ENCODE results near the gene BSDC1. TPM values are rescaled to one million over a fixed set of nuclear protein-coding genes. Genes with fewer than 3 reads are reported as not detected.

BSDC1 gene
- total and polyA plus RNA-seq, 2 of the 13 experiments (the other 11 are each of a cell fraction or from before 2014, with no cell fraction given): 40.3 to 64.2 TPM

DNA sequence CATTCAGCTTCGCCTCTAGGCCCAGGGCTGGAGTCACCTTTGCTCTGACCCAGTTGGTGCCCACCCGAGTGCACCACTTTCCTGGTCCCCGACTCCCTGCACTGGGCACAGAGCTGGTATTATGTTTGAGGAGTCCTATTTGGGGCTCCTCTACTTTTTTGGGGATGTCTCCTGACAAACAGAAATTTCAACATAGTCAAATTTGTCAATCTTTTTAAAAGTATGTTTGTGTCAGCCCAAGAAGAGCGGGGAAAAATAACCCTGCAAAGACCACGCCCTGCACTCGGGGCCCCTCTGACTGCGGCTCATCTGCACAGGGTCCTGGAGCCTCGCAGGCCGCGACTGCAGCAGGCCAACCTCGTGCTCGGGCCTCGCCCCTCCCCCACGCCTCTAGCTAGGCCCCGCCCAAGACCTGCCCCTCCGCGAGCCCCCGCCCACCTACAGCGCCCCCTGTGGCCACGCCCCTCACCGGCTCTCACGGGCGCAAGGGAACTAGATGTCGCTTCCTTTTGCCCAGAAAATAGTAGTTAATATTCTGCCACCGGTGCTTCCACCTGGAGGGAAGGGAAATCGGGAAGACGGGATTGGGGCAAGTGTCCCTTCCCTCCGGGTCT, 43.3 kb downstream of the BSDC1 start (continued):
- TF ChIP-seq PRMT3 (CRISPR knock-in tag; IDR thresholded peaks at IDR 0.05; ENCODE audit: borderline replicate concordance, low read depth): peak; percentile 24; the same call in 1 of the 2 replicates
- TF ChIP-seq, protein P1, sequence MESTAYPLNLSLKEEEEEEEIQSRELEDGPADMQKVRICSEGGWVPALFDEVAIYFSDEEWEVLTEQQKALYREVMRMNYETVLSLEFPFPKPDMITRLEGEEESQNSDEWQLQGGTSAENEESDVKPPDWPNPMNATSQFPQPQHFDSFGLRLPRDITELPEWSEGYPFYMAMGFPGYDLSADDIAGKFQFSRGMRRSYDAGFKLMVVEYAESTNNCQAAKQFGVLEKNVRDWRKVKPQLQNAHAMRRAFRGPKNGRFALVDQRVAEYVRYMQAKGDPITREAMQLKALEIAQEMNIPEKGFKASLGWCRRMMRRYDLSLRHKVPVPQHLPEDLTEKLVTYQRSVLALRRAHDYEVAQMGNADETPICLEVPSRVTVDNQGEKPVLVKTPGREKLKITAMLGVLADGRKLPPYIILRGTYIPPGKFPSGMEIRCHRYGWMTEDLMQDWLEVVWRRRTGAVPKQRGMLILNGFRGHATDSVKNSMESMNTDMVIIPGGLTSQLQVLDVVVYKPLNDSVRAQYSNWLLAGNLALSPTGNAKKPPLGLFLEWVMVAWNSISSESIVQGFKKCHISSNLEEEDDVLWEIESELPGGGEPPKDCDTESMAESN (CRISPR knock-in tag; conservative IDR thresholded peaks at IDR 0.05): 0 out of 2 replicates have a peak, but pooled peaks have one; percentile 25
- 0 out of 2 replicates have a peak, but pooled peaks have one; percentile 18 for TF ChIP-seq RFXANK (CRISPR knock-in tag; IDR thresholded peaks at IDR 0.05)
- TF ChIP-seq KLF12 (CRISPR knock-in tag; IDR thresholded peaks at IDR 0.05; ENCODE audit: borderline replicate concordance): peak; percentile 82; the same call in 1 of the 2 replicates
- no peak; the same call in 1 of the 2 replicates for TF ChIP-seq EED (CRISPR knock-in tag; IDR thresholded peaks at IDR 0.05)
- 0 out of 2 replicates have a peak, but pooled peaks have one; percentile 7 for TF ChIP-seq KLF6 (CRISPR knock-in tag; IDR thresholded peaks at IDR 0.05)
- TF ChIP-seq ATAD3A (CRISPR knock-in tag; IDR thresholded peaks at IDR 0.05): 0 out of 2 replicates have a peak, but pooled peaks have one; percentile 43
- TF ChIP-seq DNMT3B (CRISPR knock-in tag; conservative IDR thresholded peaks at IDR 0.05): no peak
- no peak for TF ChIP-seq RFX5 (IDR thresholded peaks at IDR 0.05; ENCODE audit: low read depth, low read length)
- TF ChIP-seq CHD4 (IDR thresholded peaks at IDR 0.05; ENCODE audit: borderline replicate concordance, low read length): no peak
- TF ChIP-seq KLF11 (CRISPR knock-in tag; IDR thresholded peaks at IDR 0.05): 0 out of 2 replicates have a peak, but pooled peaks have one; percentile 59
- TF ChIP-seq, protein P2, sequence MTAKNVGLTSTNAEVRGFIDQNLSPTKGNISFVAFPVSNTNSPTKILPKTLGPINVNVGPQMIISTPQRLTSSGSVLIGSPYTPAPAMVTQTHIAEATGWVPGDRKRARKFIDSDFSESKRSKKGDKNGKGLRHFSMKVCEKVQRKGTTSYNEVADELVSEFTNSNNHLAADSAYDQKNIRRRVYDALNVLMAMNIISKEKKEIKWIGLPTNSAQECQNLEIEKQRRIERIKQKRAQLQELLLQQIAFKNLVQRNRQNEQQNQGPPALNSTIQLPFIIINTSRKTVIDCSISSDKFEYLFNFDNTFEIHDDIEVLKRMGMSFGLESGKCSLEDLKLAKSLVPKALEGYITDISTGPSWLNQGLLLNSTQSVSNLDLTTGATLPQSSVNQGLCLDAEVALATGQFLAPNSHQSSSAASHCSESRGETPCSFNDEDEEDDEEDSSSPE (CRISPR knock-in tag; IDR thresholded peaks at IDR 0.05): peak; percentile 86
- TF ChIP-seq ZNF256 (CRISPR knock-in tag; conservative IDR thresholded peaks at IDR 0.05): peak; percentile 78; the same call in 1 of the 2 replicates
- TF ChIP-seq EP300 (IDR thresholded peaks at IDR 0.05; ENCODE audit: low read depth in 2 of 2, low read length in 2 of 2): no peak
- peak; percentile 40; the same call in 1 of the 2 replicates for TF ChIP-seq EP300 (CRISPR knock-in tag; IDR thresholded peaks at IDR 0.05; ENCODE audit: borderline replicate concordance)
- TF ChIP-seq MXD4 (CRISPR knock-in tag; IDR thresholded peaks at IDR 0.05): 0 out of 2 replicates have a peak, but pooled peaks have one; percentile 10
- TF ChIP-seq, protein P3, sequence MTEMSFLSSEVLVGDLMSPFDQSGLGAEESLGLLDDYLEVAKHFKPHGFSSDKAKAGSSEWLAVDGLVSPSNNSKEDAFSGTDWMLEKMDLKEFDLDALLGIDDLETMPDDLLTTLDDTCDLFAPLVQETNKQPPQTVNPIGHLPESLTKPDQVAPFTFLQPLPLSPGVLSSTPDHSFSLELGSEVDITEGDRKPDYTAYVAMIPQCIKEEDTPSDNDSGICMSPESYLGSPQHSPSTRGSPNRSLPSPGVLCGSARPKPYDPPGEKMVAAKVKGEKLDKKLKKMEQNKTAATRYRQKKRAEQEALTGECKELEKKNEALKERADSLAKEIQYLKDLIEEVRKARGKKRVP (CRISPR knock-in tag; IDR thresholded peaks at IDR 0.05): peak in 1 of 2 experiments; percentile 41; a peak in 1 of 4 replicates
- TF ChIP-seq ZNF746 (CRISPR knock-in tag; IDR thresholded peaks at IDR 0.05): no peak
- TF ChIP-seq, protein P4, sequence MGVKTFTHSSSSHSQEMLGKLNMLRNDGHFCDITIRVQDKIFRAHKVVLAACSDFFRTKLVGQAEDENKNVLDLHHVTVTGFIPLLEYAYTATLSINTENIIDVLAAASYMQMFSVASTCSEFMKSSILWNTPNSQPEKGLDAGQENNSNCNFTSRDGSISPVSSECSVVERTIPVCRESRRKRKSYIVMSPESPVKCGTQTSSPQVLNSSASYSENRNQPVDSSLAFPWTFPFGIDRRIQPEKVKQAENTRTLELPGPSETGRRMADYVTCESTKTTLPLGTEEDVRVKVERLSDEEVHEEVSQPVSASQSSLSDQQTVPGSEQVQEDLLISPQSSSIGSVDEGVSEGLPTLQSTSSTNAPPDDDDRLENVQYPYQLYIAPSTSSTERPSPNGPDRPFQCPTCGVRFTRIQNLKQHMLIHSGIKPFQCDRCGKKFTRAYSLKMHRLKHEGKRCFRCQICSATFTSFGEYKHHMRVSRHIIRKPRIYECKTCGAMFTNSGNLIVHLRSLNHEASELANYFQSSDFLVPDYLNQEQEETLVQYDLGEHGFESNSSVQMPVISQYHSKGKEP (CRISPR knock-in tag; IDR thresholded peaks at IDR 0.05): peak; percentile 83; the same call in 1 of the 2 replicates
- TF ChIP-seq ZNF160 (CRISPR knock-in tag; IDR thresholded peaks at IDR 0.05): peak; percentile 77; the same call in 1 of the 2 replicates
- TF ChIP-seq NR3C1 (CRISPR knock-in tag; IDR thresholded peaks at IDR 0.05): no peak
- TF ChIP-seq ZNF781 (CRISPR knock-in tag; IDR thresholded peaks at IDR 0.05; ENCODE audit: borderline replicate concordance, not compliant biosample characterization): peak; percentile 71
- TF ChIP-seq GABPB1 (CRISPR knock-in tag; IDR thresholded peaks at IDR 0.05): peak; percentile 76
- TF ChIP-seq ZNF367 (CRISPR knock-in tag; IDR thresholded peaks at IDR 0.05; ENCODE audit: borderline replicate concordance): 0 out of 2 replicates have a peak, but pooled peaks have one; percentile 50

Data from HepG2 (cell line).